CD8-positive, alpha-beta memory T cell (primary cell): ENCODE results near the gene SRPX2. TPM values are rescaled to one million over a fixed set of nuclear protein-coding genes. Genes with fewer than 3 reads are reported as not detected.

Experiments
- CTCF ChIA-PET: fragments of 350-600 bp; sonication (Branson Sonifier 250); formaldehyde crosslinking; loops from one replicate; lab custom pipeline; 2021; ENCODE audit warnings: antibody characterized with exemption; lab: Charles Lee
- POLR2A ChIA-PET: fragments of 350-600 bp; sonication (Branson Sonifier 250); formaldehyde crosslinking; loops from one replicate; lab custom pipeline; 2021; ENCODE audit warnings: antibody characterized with exemption; lab: Charles Lee
- DNase-seq, 5 donors: peaks; one replicate each; pipeline versions ENCODE4 v3.0.0 to v3.0.0-alpha.2; 2020 to 2022; ENCODE audit warnings: mixed read lengths in 1 of 5
- H3K27ac ChIP-seq: one replicate; pipeline ENCODE4 v1.7.0; 2013; ENCODE audit warnings: low read depth, mild to moderate bottlenecking, low read length, moderate library complexity
- H3K27me3 ChIP-seq: 2 replicates; pipeline ENCODE4 v1.7.0; 2013; ENCODE audit warnings: low read length, mild to moderate bottlenecking; ENCODE audit not compliant: insufficient read depth, poor library complexity, severe bottlenecking
- H3K36me3 ChIP-seq: 2 replicates; pipeline ENCODE4 v1.7.0; 2013; ENCODE audit warnings: mild to moderate bottlenecking, low read length, moderate library complexity; ENCODE audit not compliant: insufficient read depth
- H3K4me1 ChIP-seq: 2 replicates; pipeline ENCODE4 v1.7.0; 2013; ENCODE audit warnings: mild to moderate bottlenecking, low read length, moderate library complexity; ENCODE audit not compliant: insufficient read depth
- H3K4me3 ChIP-seq: 2 replicates; pipeline ENCODE4 v1.7.0; 2013; ENCODE audit warnings: mild to moderate bottlenecking, low read length
- H3K9me3 ChIP-seq: 2 replicates; pipeline ENCODE4 v1.7.0; 2013; ENCODE audit warnings: mild to moderate bottlenecking, low read length
- H3K27ac Mint-ChIP-seq, 8 donors: one replicate each; pipeline ENCODE4 v1.8.0; 2020 to 2021; ENCODE audit warnings: mixed read lengths in 8 of 8, mild to moderate bottlenecking in 6 of 8, inconsistent platforms in 3 of 8, moderate library complexity in 3 of 8
- H3K27me3 Mint-ChIP-seq, 2 donors: one replicate each; pipeline ENCODE4 v1.8.0; 2020 to 2021; ENCODE audit warnings: mixed read lengths in 2 of 2, mild to moderate bottlenecking in 1 of 2, moderate library complexity in 1 of 2
- H3K36me3 Mint-ChIP-seq, 3 donors: one replicate each; pipeline ENCODE4 v1.8.0; 2020 to 2021; ENCODE audit warnings: mixed read lengths in 3 of 3, inconsistent platforms in 1 of 3, mild to moderate bottlenecking in 1 of 3
- H3K4me1 Mint-ChIP-seq, 3 donors: one replicate each; pipeline ENCODE4 v1.8.0; 2020 to 2021; ENCODE audit warnings: mixed read lengths in 3 of 3, inconsistent platforms in 1 of 3, mild to moderate bottlenecking in 1 of 3
- H3K4me3 Mint-ChIP-seq, 7 donors: one replicate each; pipeline ENCODE4 v1.8.0; 2020 to 2021; ENCODE audit warnings: mixed read lengths in 7 of 7, mild to moderate bottlenecking in 6 of 7, moderate library complexity in 4 of 7, inconsistent platforms in 2 of 7
- H3K9me3 Mint-ChIP-seq, 5 donors: one replicate each; pipeline ENCODE4 v1.8.0; 2020 to 2022; ENCODE audit warnings: mixed read lengths in 5 of 5, mild to moderate bottlenecking in 3 of 5, moderate library complexity in 2 of 5, inconsistent platforms in 1 of 5
- polyA plus RNA-seq: library from polyadenylated mRNA; unstranded; fragments of 300-500 nt; fragmentation: Illumina TruSeq; gene quantifications from one replicate; pipeline ENCODE4 v1.2.3, GENCODE V29; 2021
- total RNA-seq, 2 experiments: library from RNA; stranded (reverse); gene quantifications; one replicate each; pipeline ENCODE4 v1.2.3, GENCODE V29; 2021

Gene SRPX2
- total and polyA plus RNA-seq, 3 experiments from 2014 or later = not detected

- no peaks in the 10 kb centered on the region for H3K9me3 ChIP-seq
- Mint-ChIP-seq H3K27me3 (peaks cover 12 to 20% of the 10 kb centered on the region in 2 donors), H3K9me3 (no peaks in the 10 kb centered on the region), H3K36me3 (peaks cover 0 to 3% (median 0%) of the 10 kb centered on the region in 3 donors), H3K27ac (no peak overlapping the region), H3K4me1 (no peaks in the 10 kb centered on the region), H3K4me3 (no peak overlapping the region)
- H3K4me1 ChIP-seq = no peaks in the 10 kb centered on the region
- no peak overlapping the region for H3K27ac ChIP-seq
- no peaks in the 10 kb centered on the region for H3K36me3 ChIP-seq
- ChIA-PET CTCF (no interaction called here), POLR2A (no interaction called here)
- no peak for DNase-seq
- no peak overlapping the region for H3K4me3 ChIP-seq
- H3K27me3 ChIP-seq = no peaks in the 10 kb centered on the region
Observed at GRCh38 chrX:100615005-100615404, 29.0 kb upstream of the SRPX2 start.

- Mint-ChIP-seq H3K27me3 (no peaks in the 10 kb centered on the region), H3K4me3 (no peak overlapping the region)
Observed at GRCh38 chrX:100623001-100623400, 21.0 kb upstream of the SRPX2 start.

GRCh38 chrX:100625985-100626491, 18.0 kb upstream of the SRPX2 start:
- Histone ChIP-seq H3K4me1 (no peaks in the 10 kb centered on the region), H3K27ac (no peak overlapping the region), H3K36me3 (no peaks in the 10 kb centered on the region), H3K4me3 (no peak overlapping the region), H3K27me3 (no peaks in the 10 kb centered on the region), H3K9me3 (no peaks in the 10 kb centered on the region)
- peak overlapping the region in 1 of 8 donors; percentile 7 for H3K27ac Mint-ChIP-seq
- ChIA-PET CTCF (no interaction called here), POLR2A (no interaction called here)
- H3K4me1 Mint-ChIP-seq = peaks cover 8 to 12% (median 9%) of the 10 kb centered on the region in 3 donors
- DNase-seq = no peak
- H3K36me3 Mint-ChIP-seq = no peaks in the 10 kb centered on the region
- no peaks in the 10 kb centered on the region for H3K9me3 Mint-ChIP-seq
- H3K4me3 Mint-ChIP-seq = no peak overlapping the region
- no peaks in the 10 kb centered on the region for H3K27me3 Mint-ChIP-seq

More at GRCh38 chrX:100623001-100623400, 21.0 kb upstream of the SRPX2 start:
- H3K27ac Mint-ChIP-seq = no peak overlapping the region
- H3K4me3 ChIP-seq = no peak overlapping the region
- DNase-seq = no peak
- no peaks in the 10 kb centered on the region for H3K27me3 ChIP-seq
- POLR2A ChIA-PET = no interaction called here
- no peaks in the 10 kb centered on the region for H3K4me1 ChIP-seq
- peaks cover 8 to 12% (median 9%) of the 10 kb centered on the region in 3 donors for H3K4me1 Mint-ChIP-seq
- no peak overlapping the region for H3K27ac ChIP-seq
- H3K9me3 Mint-ChIP-seq = no peaks in the 10 kb centered on the region
- H3K9me3 ChIP-seq = no peaks in the 10 kb centered on the region
- H3K36me3 ChIP-seq = no peaks in the 10 kb centered on the region
- CTCF ChIA-PET = no interaction called here
- no peaks in the 10 kb centered on the region for H3K36me3 Mint-ChIP-seq

- Mint-ChIP-seq H3K27ac (no peak overlapping the region), H3K9me3 (peaks cover 0 to 8% (median 3%) of the 10 kb centered on the region in 5 donors), H3K27me3 (peaks cover 17 to 26% of the 10 kb centered on the region in 2 donors), H3K4me3 (peak overlapping the region in 1 of 7 donors; percentile 57), H3K36me3 (peaks cover 0 to 2% (median 0%) of the 10 kb centered on the region in 3 donors), H3K4me1 (peaks cover 6 to 14% (median 10%) of the 10 kb centered on the region in 3 donors)
- Histone ChIP-seq H3K9me3 (no peaks in the 10 kb centered on the region), H3K27me3 (no peaks in the 10 kb centered on the region), H3K27ac (no peak overlapping the region), H3K4me1 (no peaks in the 10 kb centered on the region), H3K36me3 (no peaks in the 10 kb centered on the region), H3K4me3 (no peak overlapping the region)
- DNase-seq = no peak
- ChIA-PET POLR2A (interaction anchor here (0.7 kb wide), 1 partner anchor 187 kb away, joined by 3 read pairs; no protein-coding TSS in a partner anchor), CTCF (no interaction called here)
Observed at GRCh38 chrX:100635040-100635439, 9.0 kb upstream of the SRPX2 start.

- peak overlapping the region; percentile 45 for H3K4me3 ChIP-seq
- Mint-ChIP-seq H3K4me3 (peak overlapping the region in 6 of 7 donors; percentile 63 to 91 (median 88)), H3K36me3 (peaks cover 0 to 2% (median 0%) of the 10 kb centered on the region in 3 donors), H3K27me3 (peaks cover 17 to 26% of the 10 kb centered on the region in 2 donors), H3K4me1 (peaks cover 6 to 14% (median 10%) of the 10 kb centered on the region in 3 donors), H3K27ac (no peak overlapping the region), H3K9me3 (peaks cover 0 to 8% (median 3%) of the 10 kb centered on the region in 5 donors)
- H3K9me3 ChIP-seq = no peaks in the 10 kb centered on the region
- ChIA-PET CTCF (interaction anchor here (0.8 kb wide), 1 partner anchor 9 kb away, joined by 4 read pairs; no protein-coding TSS in a partner anchor), POLR2A (no interaction called here)
- H3K27me3 ChIP-seq = no peaks in the 10 kb centered on the region
- no peaks in the 10 kb centered on the region for H3K36me3 ChIP-seq
- no peak overlapping the region for H3K27ac ChIP-seq
- DNase-seq = no peak
- no peaks in the 10 kb centered on the region for H3K4me1 ChIP-seq
Observed at GRCh38 chrX:100635989-100636320, 8.0 kb upstream of the SRPX2 start.

GRCh38 chrX:100636321-100636991, 7.5 kb upstream of the SRPX2 start, which contains the start of gene TSPAN6:
TSPAN6 (minus strand) TSS chrX:100636806; CDS start chrX:100636694, 112 bp downstream.
- H3K4me1 Mint-ChIP-seq = peaks cover 6 to 14% (median 10%) of the 10 kb centered on the region in 3 donors
- no peaks in the 10 kb centered on the region for H3K4me1 ChIP-seq
- ChIA-PET CTCF (interaction anchor here (0.8 to 1.2 kb wide), 2 partner anchors 9 to 124 kb away, joined by 3 to 4 read pairs; no protein-coding TSS in a partner anchor), POLR2A (no interaction called here)
- peaks cover 0 to 2% (median 0%) of the 10 kb centered on the region in 3 donors for H3K36me3 Mint-ChIP-seq
- peak within 1 kb of the TSS in 5 of 8 donors; percentile 46 to 85 (median 75) for H3K27ac Mint-ChIP-seq
- no peak within 1 kb of the TSS for H3K27ac ChIP-seq
- H3K4me3 ChIP-seq = peak within 1 kb of the TSS; percentile 45
- H3K9me3 Mint-ChIP-seq = peaks cover 0 to 8% (median 3%) of the 10 kb centered on the region in 5 donors
- H3K36me3 ChIP-seq = no peaks in the 10 kb centered on the region
- H3K4me3 Mint-ChIP-seq = peak within 1 kb of the TSS; percentile 85 to 92 (median 91)
- DNase-seq = peak; percentile 17 to 73 (median 59)
- peaks cover 17 to 28% of the 10 kb centered on the region in 2 donors for H3K27me3 Mint-ChIP-seq
- no peaks in the 10 kb centered on the region for H3K27me3 ChIP-seq
- no peaks in the 10 kb centered on the region for H3K9me3 ChIP-seq

- CTCF ChIA-PET = no interaction called here
Observed at GRCh38 chrX:100642290-100642689, 1.7 kb upstream of the SRPX2 start.

GRCh38 chrX:100643212-100643611, 787 bp upstream of the SRPX2 start:
- POLR2A ChIA-PET = no interaction called here
- H3K4me1 ChIP-seq = no peaks in the 10 kb centered on the region

More at GRCh38 chrX:100642290-100642689, 1.7 kb upstream of the SRPX2 start:
- Histone ChIP-seq H3K9me3 (no peaks in the 10 kb centered on the region), H3K4me3 (no peak overlapping the region), H3K4me1 (no peaks in the 10 kb centered on the region), H3K27me3 (no peaks in the 10 kb centered on the region), H3K27ac (no peak overlapping the region), H3K36me3 (no peaks in the 10 kb centered on the region)
- no peaks in the 10 kb centered on the region for H3K4me1 Mint-ChIP-seq
- peaks cover 18 to 42% of the 10 kb centered on the region in 2 donors for H3K27me3 Mint-ChIP-seq
- POLR2A ChIA-PET = no interaction called here
- H3K36me3 Mint-ChIP-seq = peaks cover 0 to 2% (median 0%) of the 10 kb centered on the region in 3 donors
- no peak overlapping the region for H3K4me3 Mint-ChIP-seq
- peaks cover 0 to 3% (median 0%) of the 10 kb centered on the region in 5 donors for H3K9me3 Mint-ChIP-seq
- no peak overlapping the region for H3K27ac Mint-ChIP-seq
- DNase-seq = no peak

More at GRCh38 chrX:100643212-100643611, 787 bp upstream of the SRPX2 start:
- peaks cover 0 to 2% (median 0%) of the 10 kb centered on the region in 3 donors for H3K36me3 Mint-ChIP-seq
- Histone ChIP-seq H3K4me3 (no peak overlapping the region), H3K27ac (no peak overlapping the region), H3K36me3 (no peaks in the 10 kb centered on the region), H3K9me3 (no peaks in the 10 kb centered on the region), H3K27me3 (no peaks in the 10 kb centered on the region)
- H3K27me3 Mint-ChIP-seq = peaks cover 20 to 37% of the 10 kb centered on the region in 2 donors
- H3K9me3 Mint-ChIP-seq = peaks cover 0 to 3% (median 0%) of the 10 kb centered on the region in 5 donors
- no peaks in the 10 kb centered on the region for H3K4me1 Mint-ChIP-seq
- DNase-seq = no peak
- no peak overlapping the region for H3K27ac Mint-ChIP-seq
- CTCF ChIA-PET = no interaction called here
- no peak overlapping the region for H3K4me3 Mint-ChIP-seq
